ENCODE data around the gene GTF2I. TPM values are rescaled to one million over a fixed set of nuclear protein-coding genes. Genes with fewer than 3 reads are reported as not detected.

The GTF2I gene
- total RNA-seq, 1 donor from 2014 or later, result 112 TPM

- intact Hi-C loops (cut with DNase I), result no loop called here
- no peak overlapping the region for H3K27ac ChIP-seq
- H3K4me1 ChIP-seq, result no peaks in the 10 kb centered on the region
- H3K36me3 ChIP-seq, result peaks cover 67 to 86% of the 10 kb centered on the region in 2 donors
- H3K9me3 ChIP-seq, result no peaks in the 10 kb centered on the region
- H3K27me3 ChIP-seq, result no peaks in the 10 kb centered on the region
- no peak overlapping the region for H3K4me3 ChIP-seq
- DNase-seq (ENCODE audit: low spot score in 2 of 2), result no peak
- TF ChIP-seq CTCF (IDR thresholded peaks at IDR 0.05), result no peak
These were observed 49.7 kb downstream of the GTF2I start for GRCh38 chr7:74707238-74707637.

- Histone ChIP-seq H3K27ac (no peak overlapping the region), H3K36me3 (peaks cover 73 to 90% of the 10 kb centered on the region in 2 donors)
These were observed 51.2 kb downstream of the GTF2I start for GRCh38 chr7:74708569-74709275.

GRCh38 chr7:74709880-74710671 is 52.6 kb downstream of the GTF2I start:
- peaks cover 65 to 93% of the 10 kb centered on the region in 2 donors for H3K36me3 ChIP-seq
- intact Hi-C loops (cut with DNase I), result loop anchor here (10.0 kb wide), 1 partner anchor 295 kb away; no protein-coding TSS in a partner anchor
- no peak overlapping the region for H3K27ac ChIP-seq
- H3K4me3 ChIP-seq, result no peak overlapping the region
- TF ChIP-seq CTCF (IDR thresholded peaks at IDR 0.05), result no peak
- DNase-seq (ENCODE audit: low spot score in 2 of 2), result no peak
- H3K4me1 ChIP-seq, result no peaks in the 10 kb centered on the region
- H3K27me3 ChIP-seq, result no peaks in the 10 kb centered on the region
- peaks cover 0 to 14% of the 10 kb centered on the region in 2 donors for H3K9me3 ChIP-seq

More at GRCh38 chr7:74708569-74709275, 51.2 kb downstream of the GTF2I start:
- Histone ChIP-seq H3K4me3 (no peak overlapping the region), H3K9me3 (peaks cover 0 to 10% of the 10 kb centered on the region in 2 donors), H3K27me3 (no peaks in the 10 kb centered on the region), H3K4me1 (no peaks in the 10 kb centered on the region)
- intact Hi-C loops (cut with DNase I), result no loop called here
- no peak for TF ChIP-seq CTCF (IDR thresholded peaks at IDR 0.05)
- DNase-seq (ENCODE audit: low spot score in 2 of 2), result no peak

GRCh38 chr7:74713567-74713966 is 56.0 kb downstream of the GTF2I start:
- peaks cover 0 to 14% of the 10 kb centered on the region in 2 donors for H3K9me3 ChIP-seq
- H3K4me1 ChIP-seq, result no peaks in the 10 kb centered on the region
- H3K36me3 ChIP-seq, result peaks cover 42 to 79% of the 10 kb centered on the region in 2 donors
- H3K4me3 ChIP-seq, result no peak overlapping the region
- TF ChIP-seq CTCF (IDR thresholded peaks at IDR 0.05), result no peak
- no peak overlapping the region for H3K27ac ChIP-seq
- intact Hi-C loops (cut with DNase I), result loop anchor here (10.0 kb wide), 1 partner anchor 299 kb away; no protein-coding TSS in a partner anchor
- no peak for DNase-seq (ENCODE audit: low spot score in 2 of 2)
- H3K27me3 ChIP-seq, result no peaks in the 10 kb centered on the region

- no peak for DNase-seq (ENCODE audit: low spot score in 2 of 2)
- H3K36me3 ChIP-seq, result peaks cover 18 to 68% of the 10 kb centered on the region in 2 donors
- no peaks in the 10 kb centered on the region for H3K4me1 ChIP-seq
- TF ChIP-seq CTCF (IDR thresholded peaks at IDR 0.05), result no peak
- no peaks in the 10 kb centered on the region for H3K27me3 ChIP-seq
- intact Hi-C loops (cut with DNase I), result loop anchor here (10.0 kb wide), 1 partner anchor 303 kb away; no protein-coding TSS in a partner anchor
- peaks cover 0 to 12% of the 10 kb centered on the region in 2 donors for H3K9me3 ChIP-seq
- H3K27ac ChIP-seq, result no peak overlapping the region
- no peak overlapping the region for H3K4me3 ChIP-seq
These were observed 60.4 kb downstream of the GTF2I start for GRCh38 chr7:74717889-74718288.
